ENCODE data around the gene SHOC2.
A peak's percentile ranks its signal among the peaks of the same experiment; 100 is the strongest.
"Not testable (repeated sequence)": the region's sequence is repeated elsewhere in the genome, so short reads cannot be mapped to it uniquely, and the experiment has no call there.

The SHOC2 gene

DNA sequence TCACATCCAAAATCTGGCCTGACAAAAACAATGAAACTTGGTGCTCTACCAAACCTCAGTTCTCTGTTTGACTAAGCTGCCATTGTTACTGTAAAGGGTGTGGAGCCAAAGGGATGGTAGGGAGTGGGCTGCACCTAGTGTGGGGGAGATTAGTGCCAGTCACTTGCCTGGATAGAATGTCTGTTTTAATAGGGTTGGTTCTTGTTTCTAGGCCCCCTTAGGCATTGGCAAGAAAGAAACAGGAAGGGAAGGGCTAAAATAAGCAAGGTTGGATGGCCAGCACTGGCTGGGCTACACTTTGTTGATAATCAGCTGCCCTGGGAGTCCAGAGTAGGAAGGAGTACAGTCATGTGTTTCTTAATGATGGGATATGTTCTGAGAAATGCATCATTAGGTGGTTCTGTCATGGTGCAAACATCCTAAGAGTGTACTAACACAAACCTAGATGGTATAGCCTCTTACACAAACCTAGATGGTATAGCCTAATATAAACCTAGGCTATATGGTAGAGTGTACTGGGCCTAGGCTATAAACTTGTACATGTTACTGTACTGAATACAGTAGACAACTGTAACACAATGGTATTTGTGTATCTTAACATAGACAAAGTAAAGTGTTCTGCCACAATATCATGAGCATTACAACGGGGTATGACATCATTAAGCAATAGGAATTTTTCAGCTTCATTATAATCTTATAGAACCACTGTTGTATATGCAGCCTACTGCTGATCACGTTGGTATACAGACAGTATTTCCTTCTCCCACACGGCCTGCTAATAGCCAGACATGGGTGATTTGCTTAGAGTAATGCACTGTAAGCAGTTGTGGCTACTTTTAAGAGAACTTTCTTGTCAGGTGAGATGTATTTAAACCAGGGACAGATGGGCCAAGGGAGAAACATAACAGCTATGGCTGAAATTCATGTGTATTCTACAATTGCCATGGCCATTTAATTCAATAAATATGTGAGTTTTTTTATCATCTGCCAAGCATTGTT is 15.8 kb upstream of the SHOC2 start:
- H3K27ac ChIP-seq (ENCODE audit: low read depth, low read length), result peak overlapping the region; percentile 9
- H3K9ac ChIP-seq (ENCODE audit: low read length), result no peak overlapping the region
- H3K4me1 ChIP-seq (ENCODE audit: insufficient read depth, low read length), result peaks cover 8% of the 10 kb centered on the region
- no peaks in the 10 kb centered on the region for H3K27me3 ChIP-seq (ENCODE audit: control insufficient read depth in 1 of 2, insufficient read depth in 2 of 2, low read length in 2 of 2)
- H3K36me3 ChIP-seq (ENCODE audit: insufficient read depth, low read length), result peaks cover 20% of the 10 kb centered on the region
- no peak overlapping the region for H3K4me3 ChIP-seq (ENCODE audit: low read depth in 1 of 2, low read length in 2 of 2)
- H3K9me3 ChIP-seq (ENCODE audit: low read length), result no peaks in the 10 kb centered on the region

DNA sequence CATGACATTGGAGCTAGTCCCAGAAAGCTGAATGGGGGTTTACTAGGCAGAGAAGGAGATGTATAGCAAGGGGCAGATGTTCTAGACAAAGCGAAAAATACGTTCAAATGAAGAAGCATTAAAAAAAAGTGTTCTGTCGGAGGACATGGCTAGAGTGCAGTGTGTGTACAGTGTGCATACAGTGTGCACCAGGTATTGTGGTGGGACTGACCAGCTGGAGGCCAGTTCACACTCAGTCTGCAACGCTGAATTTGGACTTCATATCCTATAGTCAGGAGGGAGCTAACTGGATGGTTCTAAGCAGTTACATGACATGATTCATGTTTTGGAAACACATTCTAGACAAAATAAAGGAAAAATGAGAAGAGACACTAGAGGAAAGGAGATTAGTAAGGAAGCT is 9.3 kb upstream of the SHOC2 start:
- no peak overlapping the region for H3K4me3 ChIP-seq (ENCODE audit: low read depth in 1 of 2, low read length in 2 of 2)
- H3K9me3 ChIP-seq (ENCODE audit: low read length), result no peaks in the 10 kb centered on the region
- no peaks in the 10 kb centered on the region for H3K36me3 ChIP-seq (ENCODE audit: insufficient read depth, low read length)
- no peak overlapping the region for H3K27ac ChIP-seq (ENCODE audit: low read depth, low read length)
- no peak overlapping the region for H3K9ac ChIP-seq (ENCODE audit: low read length)
- no peaks in the 10 kb centered on the region for H3K4me1 ChIP-seq (ENCODE audit: insufficient read depth, low read length)
- no peaks in the 10 kb centered on the region for H3K27me3 ChIP-seq (ENCODE audit: control insufficient read depth in 1 of 2, insufficient read depth in 2 of 2, low read length in 2 of 2)

DNA sequence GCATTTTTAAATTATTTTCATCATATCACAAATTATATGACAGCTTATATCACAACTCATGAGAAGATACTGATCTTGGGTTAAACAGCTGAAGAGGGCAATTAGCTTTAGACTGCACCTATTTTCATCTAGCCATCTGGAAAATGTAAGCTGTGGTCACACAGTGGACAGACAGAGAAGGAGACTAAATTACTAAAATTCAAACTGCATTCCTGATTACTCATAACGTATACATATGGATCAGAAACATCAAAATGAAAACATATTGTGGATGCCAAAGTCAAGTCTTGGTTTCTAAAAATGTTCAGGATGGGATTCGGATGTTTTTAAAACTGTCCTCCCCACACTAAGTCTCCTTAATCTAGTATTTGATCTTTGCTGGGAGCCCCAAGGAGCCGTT is 7.0 kb upstream of the SHOC2 start:
- Histone ChIP-seq H3K4me3 (ENCODE audit: low read depth in 1 of 2, low read length in 2 of 2) (no peak overlapping the region), H3K27ac (ENCODE audit: low read depth, low read length) (no peak overlapping the region), H3K9me3 (ENCODE audit: low read length) (no peaks in the 10 kb centered on the region), H3K36me3 (ENCODE audit: insufficient read depth, low read length) (no peaks in the 10 kb centered on the region), H3K4me1 (ENCODE audit: insufficient read depth, low read length) (no peaks in the 10 kb centered on the region), H3K27me3 (ENCODE audit: control insufficient read depth in 1 of 2, insufficient read depth in 2 of 2, low read length in 2 of 2) (no peaks in the 10 kb centered on the region), H3K9ac (ENCODE audit: low read length) (no peak overlapping the region)

DNA sequence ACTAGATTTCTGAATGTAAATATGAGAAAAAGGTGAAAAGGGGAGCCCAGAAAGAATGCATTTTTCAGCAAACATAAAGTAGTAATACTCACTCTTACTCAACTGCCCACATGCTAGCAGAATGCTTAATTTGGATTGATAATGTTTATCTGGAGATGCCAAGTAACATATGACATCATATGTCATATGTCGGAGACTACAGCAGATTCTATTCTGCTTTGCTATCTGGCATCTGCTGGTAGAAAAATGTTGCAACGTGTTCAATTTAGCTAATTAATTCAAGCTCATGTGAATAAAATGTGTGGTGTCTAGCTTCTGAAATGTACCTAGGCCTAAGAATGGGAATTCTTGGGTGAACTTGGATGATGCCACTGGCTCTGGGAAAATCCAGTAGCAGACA is 5.0 kb upstream of the SHOC2 start:
- H3K27me3 ChIP-seq (ENCODE audit: control insufficient read depth in 1 of 2, insufficient read depth in 2 of 2, low read length in 2 of 2), result no peaks in the 10 kb centered on the region
- H3K4me3 ChIP-seq (ENCODE audit: low read depth in 1 of 2, low read length in 2 of 2), result no peak overlapping the region
- H3K9me3 ChIP-seq (ENCODE audit: low read length), result no peaks in the 10 kb centered on the region
- H3K4me1 ChIP-seq (ENCODE audit: insufficient read depth, low read length), result peaks cover 6% of the 10 kb centered on the region
- no peak overlapping the region for H3K27ac ChIP-seq (ENCODE audit: low read depth, low read length)
- no peaks in the 10 kb centered on the region for H3K36me3 ChIP-seq (ENCODE audit: insufficient read depth, low read length)
- no peak overlapping the region for H3K9ac ChIP-seq (ENCODE audit: low read length)

DNA sequence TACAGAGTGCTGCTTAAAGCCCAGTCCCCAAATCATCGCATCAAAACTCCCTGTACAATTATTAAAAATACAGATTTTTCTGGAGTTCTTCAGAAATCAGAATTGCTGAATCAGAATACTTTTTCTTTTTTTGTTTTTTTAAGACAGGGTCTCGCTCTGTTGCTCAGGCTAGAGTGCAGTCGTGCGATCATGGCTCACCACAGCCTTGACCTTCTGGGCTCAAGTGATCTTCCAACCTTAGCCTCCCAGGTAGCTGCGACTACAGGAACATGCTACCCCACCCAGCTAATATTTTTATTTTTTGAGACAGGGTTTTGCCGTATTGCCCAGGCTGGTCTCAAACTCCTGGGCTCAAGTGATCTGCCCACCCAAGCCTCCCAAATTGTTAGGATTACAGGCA is 4.4 kb upstream of the SHOC2 start:
- no peak overlapping the region for H3K27ac ChIP-seq (ENCODE audit: low read depth, low read length)

DNA sequence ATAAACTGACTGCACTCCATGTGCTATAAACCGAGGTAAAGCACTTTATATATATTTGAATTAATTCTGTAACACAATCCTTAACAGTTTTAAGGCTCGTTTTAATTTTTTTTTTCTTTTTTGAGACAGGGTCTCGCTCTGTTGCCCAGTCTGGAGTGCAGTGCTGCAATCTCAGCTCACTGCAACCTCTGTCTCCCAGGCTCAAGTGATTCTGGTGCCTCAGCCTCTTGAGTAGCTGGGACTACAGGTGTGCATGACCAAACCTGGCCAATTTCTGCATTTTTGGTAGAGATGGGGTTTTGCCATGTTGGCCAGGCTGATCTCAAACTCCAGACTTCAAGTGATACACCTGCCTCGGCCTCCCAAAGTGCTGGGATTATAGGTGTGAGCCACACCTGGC is 3.8 kb upstream of the SHOC2 start:
- H3K4me1 ChIP-seq (ENCODE audit: insufficient read depth, low read length); H3K4me3 ChIP-seq (ENCODE audit: low read depth in 1 of 2, low read length in 2 of 2); H3K27ac ChIP-seq (ENCODE audit: low read depth, low read length); H3K27me3 ChIP-seq (ENCODE audit: control insufficient read depth in 1 of 2, insufficient read depth in 2 of 2, low read length in 2 of 2); H3K9me3 ChIP-seq (ENCODE audit: low read length); H3K36me3 ChIP-seq (ENCODE audit: insufficient read depth, low read length); H3K9ac ChIP-seq (ENCODE audit: low read length): not testable (repeated sequence)

More for the DNA sequence above, 4.4 kb upstream of the SHOC2 start:
- Histone ChIP-seq H3K9me3 (ENCODE audit: low read length) (no peaks in the 10 kb centered on the region), H3K36me3 (ENCODE audit: insufficient read depth, low read length) (no peaks in the 10 kb centered on the region), H3K9ac (ENCODE audit: low read length) (no peak overlapping the region), H3K4me1 (ENCODE audit: insufficient read depth, low read length) (peaks cover 6% of the 10 kb centered on the region), H3K4me3 (ENCODE audit: low read depth in 1 of 2, low read length in 2 of 2) (no peak overlapping the region), H3K27me3 (ENCODE audit: control insufficient read depth in 1 of 2, insufficient read depth in 2 of 2, low read length in 2 of 2) (no peaks in the 10 kb centered on the region)

DNA sequence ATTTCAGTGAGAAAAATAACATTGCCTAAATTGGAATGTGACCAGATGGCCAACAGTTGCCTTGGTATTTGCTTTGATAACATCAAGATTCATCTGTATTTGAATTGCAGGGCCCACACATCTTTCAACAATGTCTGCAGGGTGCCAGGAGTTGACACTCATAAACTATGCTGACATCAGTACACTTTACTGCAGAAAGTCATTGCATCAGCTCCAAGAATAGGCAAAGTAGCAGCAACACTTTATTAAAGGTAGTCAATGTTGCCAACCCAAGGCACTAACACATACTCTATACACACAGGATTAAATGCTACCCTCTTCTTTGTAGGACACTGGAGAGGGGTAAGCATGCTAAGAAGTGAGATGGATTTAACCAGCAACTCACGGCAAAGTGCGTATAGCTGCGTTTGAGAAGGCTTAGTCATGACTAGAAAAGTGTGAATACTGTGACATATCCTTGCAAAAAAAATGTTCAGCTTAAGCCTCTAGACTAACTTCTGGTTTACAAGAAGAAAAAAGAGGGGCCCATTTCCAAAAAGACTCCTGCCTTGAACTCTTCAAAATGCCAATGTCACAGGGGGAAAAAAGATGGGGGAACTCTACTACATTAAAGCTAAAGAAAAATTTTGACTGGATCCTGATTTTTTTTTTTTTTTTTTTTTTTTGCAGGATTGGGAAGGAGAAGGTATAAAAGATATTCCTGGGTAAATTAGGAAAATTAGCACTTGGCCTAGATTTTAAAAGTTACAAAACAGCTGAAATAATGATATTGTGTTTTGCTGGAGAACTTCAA is 2.7 kb upstream of the SHOC2 start:
- Histone ChIP-seq H3K4me3 (ENCODE audit: low read depth in 1 of 2, low read length in 2 of 2) (no peak overlapping the region), H3K27ac (ENCODE audit: low read depth, low read length) (no peak overlapping the region), H3K27me3 (ENCODE audit: control insufficient read depth in 1 of 2, insufficient read depth in 2 of 2, low read length in 2 of 2) (no peaks in the 10 kb centered on the region), H3K4me1 (ENCODE audit: insufficient read depth, low read length) (peaks cover 13% of the 10 kb centered on the region), H3K9ac (ENCODE audit: low read length) (no peak overlapping the region), H3K36me3 (ENCODE audit: insufficient read depth, low read length) (no peaks in the 10 kb centered on the region), H3K9me3 (ENCODE audit: low read length) (no peaks in the 10 kb centered on the region)

DNA sequence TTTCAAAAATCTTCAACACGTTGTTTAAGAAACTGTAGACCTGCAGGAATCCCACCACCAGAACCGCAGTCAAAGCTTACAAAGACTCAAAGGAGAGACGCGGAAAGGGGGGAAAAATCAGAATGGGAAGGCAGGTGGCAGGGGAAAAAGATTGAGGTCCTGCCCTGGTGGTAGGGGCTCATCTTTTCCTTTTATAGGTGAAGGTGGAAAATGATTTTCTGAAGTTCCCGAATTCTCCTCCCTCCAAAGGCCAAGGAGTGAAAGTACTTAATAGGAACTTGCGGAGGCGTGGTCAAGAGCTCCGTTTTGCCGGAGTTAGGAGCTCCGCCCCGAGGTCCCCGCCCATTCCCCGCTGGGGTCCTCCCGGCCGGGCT is 1.1 kb upstream of the SHOC2 start:
- Histone ChIP-seq H3K27me3 (ENCODE audit: control insufficient read depth in 1 of 2, insufficient read depth in 2 of 2, low read length in 2 of 2) (no peaks in the 10 kb centered on the region), H3K27ac (ENCODE audit: low read depth, low read length) (peak overlapping the region; percentile 94), H3K9me3 (ENCODE audit: low read length) (no peaks in the 10 kb centered on the region), H3K4me3 (ENCODE audit: low read depth in 1 of 2, low read length in 2 of 2) (peak overlapping the region; percentile 55 to 97), H3K9ac (ENCODE audit: low read length) (peak overlapping the region; percentile 54), H3K4me1 (ENCODE audit: insufficient read depth, low read length) (peaks cover 13% of the 10 kb centered on the region), H3K36me3 (ENCODE audit: insufficient read depth, low read length) (no peaks in the 10 kb centered on the region)

DNA sequence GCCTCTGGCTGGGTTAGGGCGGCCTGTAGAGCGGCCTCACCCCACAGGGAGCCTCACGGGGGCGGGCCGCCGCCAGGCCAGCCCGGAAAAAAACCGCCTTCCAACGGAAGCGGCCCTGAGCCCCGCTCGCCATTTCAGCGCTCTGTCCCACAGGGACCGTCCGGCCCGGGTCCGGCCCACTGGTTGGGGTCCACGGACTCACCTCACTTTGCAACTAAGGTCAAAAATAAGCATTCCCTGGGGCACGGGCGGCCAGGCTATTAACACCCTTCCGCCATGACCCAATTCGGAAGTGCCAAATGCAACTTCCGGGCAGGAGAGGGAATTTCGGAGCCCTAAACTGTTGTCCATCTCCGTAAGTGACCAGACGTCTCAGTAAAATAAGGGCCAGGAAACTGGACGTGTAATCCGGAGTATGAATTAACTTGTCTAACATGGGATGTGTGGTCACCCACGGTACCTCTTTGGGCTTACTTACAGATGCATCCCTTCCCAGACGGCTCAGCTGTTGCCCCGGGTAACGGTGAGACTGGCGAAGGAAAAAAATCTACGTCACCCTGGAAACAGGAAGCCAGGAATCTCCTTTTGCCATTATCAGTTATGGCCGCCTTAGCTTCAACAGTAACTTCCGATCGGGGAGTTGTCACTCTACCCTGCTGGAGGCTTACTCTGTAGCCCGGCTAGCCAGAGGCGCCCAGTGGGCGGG is 608 bp upstream of the SHOC2 start, which contains the start of gene BBIP1:
Gene BBIP1 (minus strand): TSS at position 538 of the 706 bp plus-strand sequence. CDS start 1,023 bp downstream, outside the sequence.
- H3K36me3 ChIP-seq (ENCODE audit: insufficient read depth, low read length), result no peaks in the 10 kb centered on the region
- peaks cover 18% of the 10 kb centered on the region for H3K4me1 ChIP-seq (ENCODE audit: insufficient read depth, low read length)
- H3K27me3 ChIP-seq (ENCODE audit: control insufficient read depth in 1 of 2, insufficient read depth in 2 of 2, low read length in 2 of 2), result no peaks in the 10 kb centered on the region
- no peaks in the 10 kb centered on the region for H3K9me3 ChIP-seq (ENCODE audit: low read length)
- H3K9ac ChIP-seq (ENCODE audit: low read length), result peak within 1 kb of the TSS; percentile 98
- peak within 1 kb of the TSS; percentile 94 for H3K27ac ChIP-seq (ENCODE audit: low read depth, low read length)
- peak within 1 kb of the TSS; percentile 67 to 97 for H3K4me3 ChIP-seq (ENCODE audit: low read depth in 1 of 2, low read length in 2 of 2)

DNA sequence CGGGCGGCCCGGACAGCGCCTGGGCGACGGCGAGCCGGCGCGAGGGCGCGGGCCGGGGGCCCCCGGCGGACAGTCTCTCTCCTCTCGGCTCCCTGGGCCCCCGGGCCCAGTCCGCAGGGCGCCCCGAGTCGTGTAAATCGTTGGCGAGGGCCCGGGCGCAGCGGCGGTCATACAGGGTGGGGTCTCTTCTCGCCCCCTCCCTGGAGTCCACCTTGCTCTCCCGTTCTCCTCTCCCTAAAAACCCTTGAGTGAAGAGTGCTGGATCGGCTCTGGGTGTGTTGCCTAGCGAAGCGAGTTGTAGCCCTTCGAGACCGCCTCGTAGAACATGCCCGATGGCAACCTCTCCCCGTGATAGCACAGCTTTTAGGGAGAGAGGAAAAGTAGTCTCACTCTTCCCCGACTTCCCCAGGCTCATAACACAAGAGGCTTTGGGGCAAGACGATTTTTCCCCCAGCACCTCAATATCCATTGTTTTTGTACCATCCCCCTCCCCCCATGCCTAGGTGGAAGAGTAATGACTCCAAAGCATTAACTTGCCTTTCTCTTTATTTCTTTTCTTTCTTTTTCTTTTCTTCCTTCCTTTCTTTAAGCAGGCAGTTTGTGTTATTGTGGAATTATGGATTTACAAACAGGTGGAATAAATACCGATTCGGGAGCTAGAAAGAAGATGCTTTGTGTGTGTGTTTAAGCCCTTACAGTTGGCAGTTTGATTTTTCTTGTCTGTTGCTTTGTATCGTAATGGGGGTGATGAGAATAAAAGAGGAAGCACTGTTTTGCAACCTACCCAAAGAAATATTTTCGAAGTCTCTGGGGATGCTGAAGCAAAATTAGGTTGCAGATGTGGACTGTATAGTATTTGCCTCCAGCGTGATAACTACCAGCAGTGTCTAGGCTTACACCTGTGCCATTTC is 822 bp downstream of the SHOC2 start:
- Histone ChIP-seq H3K4me3 (ENCODE audit: low read depth in 1 of 2, low read length in 2 of 2) (peak overlapping the region; percentile 67 to 90), H3K9me3 (ENCODE audit: low read length) (no peaks in the 10 kb centered on the region), H3K36me3 (ENCODE audit: insufficient read depth, low read length) (no peaks in the 10 kb centered on the region), H3K4me1 (ENCODE audit: insufficient read depth, low read length) (peaks cover 24% of the 10 kb centered on the region), H3K27me3 (ENCODE audit: control insufficient read depth in 1 of 2, insufficient read depth in 2 of 2, low read length in 2 of 2) (no peaks in the 10 kb centered on the region), H3K27ac (ENCODE audit: low read depth, low read length) (peak overlapping the region; percentile 89), H3K9ac (ENCODE audit: low read length) (peak overlapping the region; percentile 86)

All from muscle layer of colon (tissue), 2 donors.